WTC11 (cell line): Measurements from ENCODE around the gene ITPR2. TPM values are rescaled to one million over a fixed set of nuclear protein-coding genes. Genes with fewer than 3 reads are reported as not detected.

Experiments
- ATAC-seq: fragments of 200-7000 bp; cut with Tn5 transposase; 2 replicates; pipeline ENCODE4 v1.10.0; 2021; ENCODE audit warnings: mild to moderate bottlenecking, moderate library complexity
- CTCF ChIA-PET: fragments of 300-600 bp; sonication (Branson Sonifier 250); formaldehyde crosslinking; loops from one replicate; lab custom pipeline; 2021; ENCODE audit warnings: antibody characterized with exemption; lab: Charles Lee
- POLR2A ChIA-PET: fragments of 350-600 bp; sonication (Branson Sonifier 250); formaldehyde crosslinking; loops from one replicate; lab custom pipeline; 2021; ENCODE audit warnings: antibody characterized with exemption; lab: Charles Lee
- DNase-seq: peaks from one replicate; pipeline ENCODE4 v3.0.0; 2021; ENCODE audit warnings: low spot score
- H3K27ac Mint-ChIP-seq: 2 replicates; pipeline ENCODE4 v1.8.0; 2021; ENCODE audit warnings: mixed read lengths
- H3K27me3 Mint-ChIP-seq: 2 replicates; pipeline ENCODE4 v1.8.0; 2021; ENCODE audit warnings: low read depth, mild to moderate bottlenecking, moderate library complexity, mixed read lengths
- H3K36me3 Mint-ChIP-seq: 2 replicates; pipeline ENCODE4 v1.8.0; 2021; ENCODE audit warnings: mixed read lengths
- H3K4me1 Mint-ChIP-seq: 2 replicates; pipeline ENCODE4 v1.8.0; 2022; ENCODE audit warnings: mixed read lengths
- H3K4me3 Mint-ChIP-seq: 2 replicates; pipeline ENCODE4 v1.8.0; 2021; ENCODE audit warnings: mild to moderate bottlenecking, moderate library complexity, mixed read lengths
- H3K9me3 Mint-ChIP-seq: 2 replicates; pipeline ENCODE4 v1.8.0; 2021; ENCODE audit warnings: mixed read lengths
- ATF6 ChIP-seq: sonication (generic); formaldehyde crosslinking; IDR thresholded peaks from 2 replicates; pipeline ENCODE4 v1.8.1; 2023; ENCODE audit warnings: mild to moderate bottlenecking, missing genetic modification reagents
- CBFB ChIP-seq: sonication (generic); formaldehyde crosslinking; IDR thresholded peaks from 2 replicates; pipeline ENCODE4 v1.8.1; 2022; ENCODE audit warnings: mild to moderate bottlenecking, low read depth, missing genetic modification reagents
- CREB1 ChIP-seq: sonication (generic); formaldehyde crosslinking; IDR thresholded peaks from 2 replicates; pipeline ENCODE4 v1.8.0; 2023; ENCODE audit warnings: mild to moderate bottlenecking, missing genetic modification reagents
- ELF4 ChIP-seq: sonication (generic); formaldehyde crosslinking; IDR thresholded peaks from 2 replicates; pipeline ENCODE4 v1.8.1; 2022; ENCODE audit warnings: low read depth, mild to moderate bottlenecking, moderate library complexity, missing genetic modification reagents
- EMX1 ChIP-seq: fragments of 250-450 bp; sonication (Bioruptor Pico); IDR thresholded peaks from 2 replicates; pipeline ENCODE4 v1.8.0; 2021; ENCODE audit warnings: mild to moderate bottlenecking
- FOXJ3 ChIP-seq: sonication (generic); formaldehyde crosslinking; IDR thresholded peaks from 2 replicates; pipeline ENCODE4 v1.9.0; 2021; ENCODE audit warnings: missing genetic modification reagents, mild to moderate bottlenecking, borderline replicate concordance
- FOXK1 ChIP-seq: sonication (generic); formaldehyde crosslinking; IDR thresholded peaks from 2 replicates; pipeline ENCODE4 v1.8.0; 2022; ENCODE audit warnings: mild to moderate bottlenecking, moderate library complexity, missing genetic modification reagents
- GABPB1 ChIP-seq: sonication (generic); formaldehyde crosslinking; IDR thresholded peaks from 2 replicates; pipeline ENCODE4 v1.8.1; 2023; ENCODE audit warnings: mild to moderate bottlenecking, missing genetic modification reagents
- GTF2I ChIP-seq: fragments of 250-450 bp; sonication (Bioruptor Pico); conservative IDR thresholded peaks from 2 replicates; pipeline ENCODE4 v1.4.0; 2021; ENCODE audit warnings: mild to moderate bottlenecking
- HMGXB4 ChIP-seq: sonication (generic); formaldehyde crosslinking; IDR thresholded peaks from 2 replicates; pipeline ENCODE4 v1.8.1; 2023; ENCODE audit warnings: mild to moderate bottlenecking, moderate library complexity, missing genetic modification reagents
- JUN ChIP-seq: sonication (generic); formaldehyde crosslinking; IDR thresholded peaks from 2 replicates; pipeline ENCODE4 v1.8.0; 2023; ENCODE audit warnings: mild to moderate bottlenecking, missing genetic modification reagents
- MXD4 ChIP-seq: fragments of 250-450 bp; sonication (Bioruptor Pico); IDR thresholded peaks from 2 replicates; pipeline ENCODE4 v1.8.0; 2021; ENCODE audit warnings: mild to moderate bottlenecking, moderate library complexity, borderline replicate concordance
- NFATC4 ChIP-seq: fragments of 250-450 bp; sonication (Bioruptor Pico); IDR thresholded peaks from 2 replicates; pipeline ENCODE4 v1.9.0; 2021; ENCODE audit warnings: mild to moderate bottlenecking
- NR2C2 ChIP-seq: sonication (generic); formaldehyde crosslinking; IDR thresholded peaks from 2 replicates; pipeline ENCODE4 v1.8.0; 2022; ENCODE audit warnings: mild to moderate bottlenecking, missing genetic modification reagents
- SMAD4 ChIP-seq: sonication (generic); formaldehyde crosslinking; IDR thresholded peaks from 2 replicates; pipeline ENCODE4 v1.8.0; 2022; ENCODE audit warnings: mild to moderate bottlenecking, missing genetic modification reagents
- SOX15 ChIP-seq: fragments of 250-450 bp; sonication (Bioruptor Pico); IDR thresholded peaks from 2 replicates; pipeline ENCODE4 v1.9.0; 2021; ENCODE audit warnings: mild to moderate bottlenecking
- SP1 ChIP-seq: sonication (generic); formaldehyde crosslinking; conservative IDR thresholded peaks from 2 replicates; pipeline ENCODE4 v1.8.1; 2022; ENCODE audit warnings: missing genetic modification reagents
- TCF7 ChIP-seq: sonication (generic); formaldehyde crosslinking; IDR thresholded peaks from 2 replicates; pipeline ENCODE4 v1.8.0; 2022; ENCODE audit warnings: mild to moderate bottlenecking, low read depth, missing genetic modification reagents, moderate library complexity
- TEAD4 ChIP-seq: sonication (generic); formaldehyde crosslinking; IDR thresholded peaks from 2 replicates; pipeline ENCODE4 v1.8.0; 2022; ENCODE audit warnings: mild to moderate bottlenecking, missing genetic modification reagents
- TP53 ChIP-seq: sonication (generic); formaldehyde crosslinking; IDR thresholded peaks from 2 replicates; pipeline ENCODE4 v1.8.1; 2023; ENCODE audit warnings: mild to moderate bottlenecking, missing genetic modification reagents
- ZBTB43 ChIP-seq: sonication (generic); formaldehyde crosslinking; IDR thresholded peaks from 2 replicates; pipeline ENCODE4 v1.8.1; 2023; ENCODE audit warnings: mild to moderate bottlenecking, missing genetic modification reagents
- ZNF121 ChIP-seq: sonication (generic); formaldehyde crosslinking; IDR thresholded peaks from 2 replicates; pipeline ENCODE4 v1.8.0; 2023; ENCODE audit warnings: missing genetic modification reagents
- total RNA-seq: library from RNA; stranded (reverse); gene quantifications from 3 replicates; pipeline ENCODE4 v1.2.3, GENCODE V29; 2021
- TF ChIP-seq, protein P1 (sequence below): fragments of 250-450 bp; sonication (Bioruptor Pico); IDR thresholded peaks from 2 replicates; pipeline ENCODE4 v1.8.0; 2021; ENCODE audit warnings: mild to moderate bottlenecking
- TF ChIP-seq, protein P2 (sequence below): sonication (generic); formaldehyde crosslinking; IDR thresholded peaks from 2 replicates; pipeline ENCODE4 v1.8.1; 2022; ENCODE audit warnings: missing genetic modification reagents, borderline replicate concordance
- TF ChIP-seq, protein P3 (sequence below): fragments of 250-450 bp; sonication (Bioruptor Pico); conservative IDR thresholded peaks from 2 replicates; pipeline ENCODE4 v1.9.0; 2021; ENCODE audit warnings: mild to moderate bottlenecking
- TF ChIP-seq, protein P4 (sequence below): sonication (generic); formaldehyde crosslinking; IDR thresholded peaks from 2 replicates; pipeline ENCODE4 v1.8.1; 2023; ENCODE audit warnings: mild to moderate bottlenecking, missing genetic modification reagents, moderate library complexity
- TF ChIP-seq, protein P5 (sequence below): sonication (generic); formaldehyde crosslinking; IDR thresholded peaks from 2 replicates; pipeline ENCODE4 v1.8.0; 2022; ENCODE audit warnings: mild to moderate bottlenecking, missing genetic modification reagents

The ITPR2 gene
- total RNA-seq, 1 experiment from 2014 or later, result 50.7 TPM

DNA sequence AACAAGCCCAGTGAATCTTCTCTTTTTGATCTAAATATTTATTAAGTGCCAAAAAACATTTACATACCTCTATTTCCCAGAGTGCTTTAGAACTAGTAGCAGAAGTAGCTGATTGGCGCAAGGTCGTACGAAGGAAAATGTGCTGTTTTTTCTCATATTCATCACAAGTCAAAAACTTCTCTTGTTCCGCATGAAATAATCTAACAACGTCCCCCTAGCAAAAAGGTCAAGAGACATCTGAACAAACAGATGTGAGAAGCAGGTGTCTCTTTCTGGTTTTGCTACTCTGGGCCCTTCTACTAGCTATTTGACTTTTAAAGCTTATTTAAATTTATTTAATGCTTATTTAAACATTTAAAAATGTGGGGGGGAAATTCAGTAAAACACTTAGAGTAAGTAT lies 117.8 kb downstream of the ITPR2 start:
- H3K27me3 Mint-ChIP-seq, result no peaks in the 10 kb centered on the region
- no peak for TF ChIP-seq TCF7
- TF ChIP-seq CREB1 (CRISPR knock-in tag), result no peak
- no peak for TF ChIP-seq SMAD4
- no peak for TF ChIP-seq ELF4 (CRISPR knock-in tag)
- TF ChIP-seq, protein P1, sequence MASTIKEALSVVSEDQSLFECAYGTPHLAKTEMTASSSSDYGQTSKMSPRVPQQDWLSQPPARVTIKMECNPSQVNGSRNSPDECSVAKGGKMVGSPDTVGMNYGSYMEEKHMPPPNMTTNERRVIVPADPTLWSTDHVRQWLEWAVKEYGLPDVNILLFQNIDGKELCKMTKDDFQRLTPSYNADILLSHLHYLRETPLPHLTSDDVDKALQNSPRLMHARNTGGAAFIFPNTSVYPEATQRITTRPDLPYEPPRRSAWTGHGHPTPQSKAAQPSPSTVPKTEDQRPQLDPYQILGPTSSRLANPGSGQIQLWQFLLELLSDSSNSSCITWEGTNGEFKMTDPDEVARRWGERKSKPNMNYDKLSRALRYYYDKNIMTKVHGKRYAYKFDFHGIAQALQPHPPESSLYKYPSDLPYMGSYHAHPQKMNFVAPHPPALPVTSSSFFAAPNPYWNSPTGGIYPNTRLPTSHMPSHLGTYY (CRISPR knock-in tag), result no peak
- TF ChIP-seq ZBTB43 (CRISPR knock-in tag), result no peak
- TF ChIP-seq TEAD4 (CRISPR knock-in tag), result no peak
- no peak for TF ChIP-seq TP53 (CRISPR knock-in tag)
- TF ChIP-seq GABPB1 (CRISPR knock-in tag), result no peak
- TF ChIP-seq JUN (CRISPR knock-in tag), result no peak
- TF ChIP-seq, protein P2, sequence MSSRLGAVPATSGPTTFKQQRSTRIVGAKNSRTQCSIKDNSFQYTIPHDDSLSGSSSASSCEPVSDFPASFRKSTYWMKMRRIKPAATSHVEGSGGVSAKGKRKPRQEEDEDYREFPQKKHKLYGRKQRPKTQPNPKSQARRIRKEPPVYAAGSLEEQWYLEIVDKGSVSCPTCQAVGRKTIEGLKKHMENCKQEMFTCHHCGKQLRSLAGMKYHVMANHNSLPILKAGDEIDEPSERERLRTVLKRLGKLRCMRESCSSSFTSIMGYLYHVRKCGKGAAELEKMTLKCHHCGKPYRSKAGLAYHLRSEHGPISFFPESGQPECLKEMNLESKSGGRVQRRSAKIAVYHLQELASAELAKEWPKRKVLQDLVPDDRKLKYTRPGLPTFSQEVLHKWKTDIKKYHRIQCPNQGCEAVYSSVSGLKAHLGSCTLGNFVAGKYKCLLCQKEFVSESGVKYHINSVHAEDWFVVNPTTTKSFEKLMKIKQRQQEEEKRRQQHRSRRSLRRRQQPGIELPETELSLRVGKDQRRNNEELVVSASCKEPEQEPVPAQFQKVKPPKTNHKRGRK (CRISPR knock-in tag), result no peak
- no peak for TF ChIP-seq FOXK1
- TF ChIP-seq, protein P3, sequence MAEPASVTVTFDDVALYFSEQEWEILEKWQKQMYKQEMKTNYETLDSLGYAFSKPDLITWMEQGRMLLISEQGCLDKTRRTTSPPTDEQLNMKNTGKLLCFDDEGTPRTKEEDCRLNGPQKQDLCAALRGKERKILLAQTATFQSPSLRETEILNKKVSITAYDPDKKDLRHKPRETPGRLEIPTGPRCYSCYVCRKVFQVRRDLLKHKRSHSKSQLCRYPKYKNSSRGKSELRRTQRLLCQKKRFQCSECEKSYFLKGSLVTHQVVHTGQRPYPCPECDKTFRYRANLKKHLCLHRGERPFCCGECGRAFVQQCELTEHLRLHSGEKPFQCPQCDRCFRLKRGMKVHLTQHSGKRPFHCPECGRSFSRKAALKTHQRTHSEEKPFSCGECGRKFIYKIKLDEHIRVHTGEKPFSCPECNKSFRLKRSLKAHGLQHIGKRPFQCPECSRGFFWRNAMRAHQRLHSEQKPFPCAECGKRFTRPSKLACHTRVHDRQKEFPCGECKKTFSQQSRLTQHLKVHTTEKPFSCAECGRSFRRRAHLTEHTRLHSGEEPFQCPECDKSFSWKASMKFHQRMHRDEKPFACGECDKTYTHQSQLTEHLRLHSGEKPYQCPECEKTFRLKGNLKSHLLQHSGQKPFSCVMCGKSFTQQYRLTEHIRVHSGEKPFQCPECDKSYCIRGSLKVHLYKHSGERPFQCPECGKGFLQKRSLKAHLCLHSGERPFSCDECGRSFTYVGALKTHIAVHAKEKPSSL, result no peak
- no peak for TF ChIP-seq ATF6
- no peak for TF ChIP-seq SP1 (CRISPR knock-in tag)
- no peak for TF ChIP-seq NFATC4
- no peak for TF ChIP-seq SOX15 (CRISPR knock-in tag)
- DNase-seq (no peak), ATAC-seq (no peak)
- peaks cover 28% of the 10 kb centered on the region for H3K4me1 Mint-ChIP-seq
- H3K36me3 Mint-ChIP-seq, result peaks cover 19% of the 10 kb centered on the region
- POLR2A ChIA-PET, result no interaction called here
- no peak overlapping the region for H3K27ac Mint-ChIP-seq
- H3K4me3 Mint-ChIP-seq, result no peak overlapping the region
- H3K9me3 Mint-ChIP-seq, result no peaks in the 10 kb centered on the region
- CTCF ChIA-PET, result no interaction called here

- H3K9me3 Mint-ChIP-seq, result no peaks in the 10 kb centered on the region
- H3K4me3 Mint-ChIP-seq, result no peak overlapping the region
- ChIA-PET POLR2A (no interaction called here), CTCF (interaction anchor here (1.1 kb wide), 1 partner anchor 171 kb away, joined by 3 read pairs; no protein-coding TSS in a partner anchor)
- ATAC-seq, result no peak
- H3K27me3 Mint-ChIP-seq, result no peaks in the 10 kb centered on the region
- H3K36me3 Mint-ChIP-seq, result peaks cover 19% of the 10 kb centered on the region
- H3K4me1 Mint-ChIP-seq, result peaks cover 28% of the 10 kb centered on the region
- no peak for DNase-seq
- H3K27ac Mint-ChIP-seq, result no peak overlapping the region
- TF ChIP-seq, protein P4, sequence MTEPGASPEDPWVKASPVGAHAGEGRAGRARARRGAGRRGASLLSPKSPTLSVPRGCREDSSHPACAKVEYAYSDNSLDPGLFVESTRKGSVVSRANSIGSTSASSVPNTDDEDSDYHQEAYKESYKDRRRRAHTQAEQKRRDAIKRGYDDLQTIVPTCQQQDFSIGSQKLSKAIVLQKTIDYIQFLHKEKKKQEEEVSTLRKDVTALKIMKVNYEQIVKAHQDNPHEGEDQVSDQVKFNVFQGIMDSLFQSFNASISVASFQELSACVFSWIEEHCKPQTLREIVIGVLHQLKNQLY, result no peak
- TF ChIP-seq GTF2I (CRISPR knock-in tag), result no peak
- no peak for TF ChIP-seq NFATC4
- no peak for TF ChIP-seq EMX1 (CRISPR knock-in tag)
- TF ChIP-seq, protein P5, sequence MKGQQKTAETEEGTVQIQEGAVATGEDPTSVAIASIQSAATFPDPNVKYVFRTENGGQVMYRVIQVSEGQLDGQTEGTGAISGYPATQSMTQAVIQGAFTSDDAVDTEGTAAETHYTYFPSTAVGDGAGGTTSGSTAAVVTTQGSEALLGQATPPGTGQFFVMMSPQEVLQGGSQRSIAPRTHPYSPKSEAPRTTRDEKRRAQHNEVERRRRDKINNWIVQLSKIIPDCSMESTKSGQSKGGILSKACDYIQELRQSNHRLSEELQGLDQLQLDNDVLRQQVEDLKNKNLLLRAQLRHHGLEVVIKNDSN (CRISPR knock-in tag), result no peak
- no peak for TF ChIP-seq FOXJ3 (CRISPR knock-in tag)
- TF ChIP-seq ZNF121 (CRISPR knock-in tag), result no peak
- no peak for TF ChIP-seq NR2C2 (CRISPR knock-in tag)
- no peak for TF ChIP-seq HMGXB4 (CRISPR knock-in tag)
- TF ChIP-seq CBFB (CRISPR knock-in tag), result no peak
- TF ChIP-seq TCF7, result no peak
- no peak for TF ChIP-seq TP53 (CRISPR knock-in tag)
- TF ChIP-seq MXD4 (CRISPR knock-in tag), result no peak
Observed at GRCh38 chr12:26713885-26714383, 119.1 kb downstream of the ITPR2 start.
